ENCODE results near the gene HM13. TPM values are rescaled to one million over a fixed set of nuclear protein-coding genes. Genes with fewer than 3 reads are reported as not detected.

The HM13 gene
- total and polyA plus RNA-seq, 9 donors: 30.2 to 158 (median 97.3) TPM

DNA sequence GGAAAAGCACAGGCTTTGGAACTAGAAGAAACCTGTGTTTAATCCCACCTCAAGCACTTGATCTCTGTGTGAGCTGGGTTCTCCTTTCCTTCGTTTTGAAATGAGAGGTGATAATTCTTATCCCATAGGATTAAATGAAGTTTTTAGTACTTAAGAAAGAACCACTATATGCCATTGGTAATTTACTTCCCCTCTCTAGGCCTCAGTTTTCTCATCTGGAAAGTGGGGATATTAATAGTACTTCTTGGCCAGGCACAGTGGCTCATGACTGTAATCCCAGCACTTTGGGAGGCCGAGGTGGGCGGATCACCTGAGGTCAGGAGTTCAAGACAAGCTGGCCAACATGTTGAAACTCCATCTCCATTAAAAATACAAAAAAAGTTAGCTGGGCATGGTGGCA lies 25.1 kb upstream of the HM13 start:
- no peaks in the 10 kb centered on the region for H3K36me3 ChIP-seq
- H3K9me3 ChIP-seq: no peaks in the 10 kb centered on the region
- H3K4me1 ChIP-seq (ENCODE audit: insufficient read depth): peaks cover 2% of the 10 kb centered on the region
- WGBS, 3 donors: 59 to 74% (median 65%) methylated on average over 3 of the region's 3 CpGs
- no peak overlapping the region for H3K27ac ChIP-seq
- H3K4me3 ChIP-seq: no peak overlapping the region
- intact Hi-C loops (cut with DNase I): no loop called here
- H3K27me3 ChIP-seq: no peaks in the 10 kb centered on the region
- no peak for DNase-seq
- TF ChIP-seq EP300 (IDR thresholded peaks at IDR 0.05): no peak
- TF ChIP-seq, protein P1, sequence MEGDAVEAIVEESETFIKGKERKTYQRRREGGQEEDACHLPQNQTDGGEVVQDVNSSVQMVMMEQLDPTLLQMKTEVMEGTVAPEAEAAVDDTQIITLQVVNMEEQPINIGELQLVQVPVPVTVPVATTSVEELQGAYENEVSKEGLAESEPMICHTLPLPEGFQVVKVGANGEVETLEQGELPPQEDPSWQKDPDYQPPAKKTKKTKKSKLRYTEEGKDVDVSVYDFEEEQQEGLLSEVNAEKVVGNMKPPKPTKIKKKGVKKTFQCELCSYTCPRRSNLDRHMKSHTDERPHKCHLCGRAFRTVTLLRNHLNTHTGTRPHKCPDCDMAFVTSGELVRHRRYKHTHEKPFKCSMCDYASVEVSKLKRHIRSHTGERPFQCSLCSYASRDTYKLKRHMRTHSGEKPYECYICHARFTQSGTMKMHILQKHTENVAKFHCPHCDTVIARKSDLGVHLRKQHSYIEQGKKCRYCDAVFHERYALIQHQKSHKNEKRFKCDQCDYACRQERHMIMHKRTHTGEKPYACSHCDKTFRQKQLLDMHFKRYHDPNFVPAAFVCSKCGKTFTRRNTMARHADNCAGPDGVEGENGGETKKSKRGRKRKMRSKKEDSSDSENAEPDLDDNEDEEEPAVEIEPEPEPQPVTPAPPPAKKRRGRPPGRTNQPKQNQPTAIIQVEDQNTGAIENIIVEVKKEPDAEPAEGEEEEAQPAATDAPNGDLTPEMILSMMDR (IDR thresholded peaks at IDR 0.05): no peak
- TF ChIP-seq POLR2A (IDR thresholded peaks at IDR 0.05): no peak

DNA sequence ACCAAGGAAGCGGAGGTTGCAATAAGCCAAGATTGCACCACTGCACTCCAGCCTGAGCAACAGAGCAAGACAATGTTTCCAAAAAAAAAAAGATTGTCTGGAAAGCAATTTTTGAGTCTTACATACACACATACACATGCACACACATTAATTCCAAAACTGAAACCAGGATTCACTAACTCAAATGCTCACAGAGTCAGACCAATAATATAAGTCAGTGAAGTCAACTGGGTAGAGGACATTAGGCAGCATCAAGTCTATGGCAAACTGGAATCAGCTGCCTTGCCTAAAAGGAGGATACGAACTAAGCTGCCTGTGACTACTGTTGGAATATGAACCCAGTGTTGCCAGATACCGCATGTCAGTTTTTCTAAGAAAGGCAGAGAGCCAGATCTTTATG lies 23.5 kb upstream of the HM13 start:
- no peaks in the 10 kb centered on the region for H3K36me3 ChIP-seq
- H3K27ac ChIP-seq: no peak overlapping the region
- H3K9me3 ChIP-seq: no peaks in the 10 kb centered on the region
- WGBS, 3 donors: 87 to 96% (median 89%) methylated on average over 3 of the region's 3 CpGs
- H3K4me1 ChIP-seq (ENCODE audit: insufficient read depth): no peaks in the 10 kb centered on the region
- intact Hi-C loops (cut with DNase I): no loop called here
- no peaks in the 10 kb centered on the region for H3K27me3 ChIP-seq
- TF ChIP-seq POLR2A (IDR thresholded peaks at IDR 0.05): no peak
- TF ChIP-seq, protein P1 (IDR thresholded peaks at IDR 0.05): no peak
- TF ChIP-seq EP300 (IDR thresholded peaks at IDR 0.05): no peak
- no peak overlapping the region for H3K4me3 ChIP-seq
- no peak for DNase-seq

DNA sequence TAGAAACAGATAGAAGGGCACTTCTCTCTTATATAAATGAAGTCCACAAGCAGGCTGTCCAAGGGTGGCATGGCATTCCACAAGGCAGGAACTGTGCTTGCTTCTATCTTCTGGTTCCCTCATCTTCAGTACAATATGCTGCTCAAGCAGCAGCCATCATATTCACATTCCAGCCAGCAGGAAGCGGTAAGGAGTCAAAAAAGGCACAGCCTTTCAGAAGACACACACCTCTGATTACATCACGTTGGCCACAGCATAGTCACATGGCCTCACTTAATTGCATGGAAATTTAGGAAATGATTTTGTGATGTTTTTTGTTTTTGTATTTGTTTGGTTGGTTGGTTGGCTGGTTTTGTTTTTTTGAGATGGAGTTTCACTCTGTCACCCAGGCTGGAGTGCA lies 20.1 kb upstream of the HM13 start:
- no peak overlapping the region for H3K4me3 ChIP-seq
- no peaks in the 10 kb centered on the region for H3K27me3 ChIP-seq
- DNase-seq: peak in 1 of 5 donors; percentile 59
- H3K36me3 ChIP-seq: no peaks in the 10 kb centered on the region
- intact Hi-C loops (cut with DNase I): no loop called here
- H3K27ac ChIP-seq: no peak overlapping the region
- TF ChIP-seq POLR2A (IDR thresholded peaks at IDR 0.05) (no peak), EP300 (IDR thresholded peaks at IDR 0.05) (no peak)
- TF ChIP-seq, protein P1 (IDR thresholded peaks at IDR 0.05): no peak
- H3K9me3 ChIP-seq: no peaks in the 10 kb centered on the region
- WGBS, 3 donors: 45 to 57% (median 54%) methylated on average over 2 of the region's 2 CpGs
- peaks cover 5% of the 10 kb centered on the region for H3K4me1 ChIP-seq (ENCODE audit: insufficient read depth)

DNA sequence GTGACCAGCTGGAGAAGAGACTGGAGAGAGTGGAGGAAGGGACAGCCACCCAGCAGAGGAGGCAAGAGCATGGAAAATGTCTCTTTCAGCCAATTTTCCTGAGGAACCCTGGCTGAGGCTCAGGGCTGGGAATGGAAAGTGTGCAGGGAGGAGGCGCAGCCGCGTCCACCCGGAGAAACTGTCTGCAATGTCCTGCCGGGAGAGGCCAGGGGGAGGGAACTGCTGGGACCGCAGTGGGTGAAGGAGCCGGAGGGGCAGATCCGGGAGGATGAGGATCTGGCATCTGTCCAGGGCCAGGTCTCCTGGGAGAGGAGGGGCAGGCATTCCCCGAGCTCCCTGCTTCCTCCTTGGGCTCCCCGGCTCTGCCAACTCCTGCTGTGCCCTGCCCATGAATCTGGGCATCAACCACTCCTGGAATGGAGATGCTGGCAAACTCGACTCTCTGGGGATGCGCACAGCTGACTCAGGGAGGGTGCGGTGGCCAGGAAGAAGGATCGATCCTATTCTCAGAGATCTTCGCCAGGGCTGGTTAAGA lies 17.4 kb upstream of the HM13 start:
- intact Hi-C loops (cut with DNase I): no loop called here

More for the DNA sequence above, 17.4 kb upstream of the HM13 start:
- Histone ChIP-seq H3K36me3 (no peaks in the 10 kb centered on the region), H3K4me1 (ENCODE audit: insufficient read depth) (peaks cover 5% of the 10 kb centered on the region), H3K27me3 (no peaks in the 10 kb centered on the region), H3K4me3 (no peak overlapping the region), H3K9me3 (no peaks in the 10 kb centered on the region), H3K27ac (no peak overlapping the region)
- peak in 4 of 5 donors; percentile 36 to 70 (median 66) for DNase-seq
- TF ChIP-seq EP300 (IDR thresholded peaks at IDR 0.05) (no peak), POLR2A (IDR thresholded peaks at IDR 0.05) (no peak)
- TF ChIP-seq, protein P1 (IDR thresholded peaks at IDR 0.05): no peak
- 11 to 16% (median 14%) methylated on average over 15 of the region's 15 CpGs for WGBS, 3 donors

Measured in ovary (tissue), 9 donors.